H1 (cell line): Measurements from ENCODE around the gene MRPL27. TPM values are rescaled to one million over a fixed set of nuclear protein-coding genes. Genes with fewer than 3 reads are reported as not detected.

ENCODE experiments used
- CTCF ChIA-PET: fragments of 300-600 bp; sonication (Branson Sonifier 250); formaldehyde crosslinking; loops from one replicate; lab custom pipeline; 2021; ENCODE audit not compliant: partially characterized antibody; lab: Charles Lee
- POLR2A ChIA-PET: fragments of 300-600 bp; sonication (Branson Sonifier 250); formaldehyde crosslinking; loops from one replicate; lab custom pipeline; 2021; ENCODE audit warnings: inconsistent platforms; ENCODE audit not compliant: partially characterized antibody; lab: Charles Lee
- DNase-seq, 2 experiments: peaks; one replicate each; pipeline versions ENCODE4 v3.0.0 to v3.0.0-alpha.2; 2010 to 2022; ENCODE audit warnings: low spot score in 2 of 2, low read depth in 1 of 2, mixed read lengths in 1 of 2
- FAIRE-seq: peaks from 2 replicates; lab custom pipeline; 2011; peaks lifted over from hg19 to GRCh38; lab: Jason Lieb, UNC
- H2AFZ ChIP-seq: 2 replicates; pipeline ENCODE4 v1.8.1; 2012; ENCODE audit warnings: low read length, inconsistent platforms
- H2AK5ac ChIP-seq: 2 replicates; pipeline ENCODE4 v1.6.1; 2013; ENCODE audit warnings: low read depth, low read length
- H2BK120ac ChIP-seq: replicated peaks from 2 replicates; pipeline ENCODE3; 2013; ENCODE audit warnings: low read depth, low read length, inconsistent platforms
- H2BK12ac ChIP-seq: 2 replicates; pipeline ENCODE4 v1.6.1; 2013; ENCODE audit warnings: low read depth, low read length
- H2BK15ac ChIP-seq: 2 replicates; pipeline ENCODE4 v1.6.1; 2013; ENCODE audit warnings: low read length
- H2BK20ac ChIP-seq: 2 replicates; pipeline ENCODE4 v1.6.1; 2013; ENCODE audit warnings: low read length
- H2BK5ac ChIP-seq: 2 replicates; pipeline ENCODE4 v1.6.1; 2013; ENCODE audit warnings: low read depth, low read length
- H3K14ac ChIP-seq: 2 replicates; pipeline ENCODE4 v1.6.1; 2013; ENCODE audit warnings: inconsistent platforms; ENCODE audit not compliant: insufficient read length
- H3K18ac ChIP-seq: 2 replicates; pipeline ENCODE4 v1.6.1; 2013; ENCODE audit warnings: low read length; ENCODE audit errors: extremely low read depth
- H3K23ac ChIP-seq: 2 replicates; pipeline ENCODE4 v1.6.1; 2013; ENCODE audit warnings: inconsistent platforms; ENCODE audit not compliant: insufficient read length
- H3K23me2 ChIP-seq: 2 replicates; pipeline ENCODE4 v1.6.1; 2013; ENCODE audit warnings: low read depth, low read length
- H3K27ac ChIP-seq: 2 replicates; pipeline ENCODE4 v1.6.1; 2011; ENCODE audit warnings: low read depth, low read length, inconsistent platforms
- H3K27me3 ChIP-seq, 4 experiments: replicated peaks in 1 of 4; 1 replicate in 1 of 4; 2 replicates in 3 of 4; pipeline versions ENCODE4 v1.6.1 to v1.8.1; 2011 to 2013; ENCODE audit warnings: low read length in 3 of 4, mild to moderate bottlenecking in 3 of 4, inconsistent platforms in 2 of 4, mixed read lengths in 2 of 4, moderate library complexity in 1 of 4; ENCODE audit not compliant: control insufficient read depth in 3 of 4, insufficient read depth in 3 of 4; ENCODE audit errors: extremely low read depth in 1 of 4
- H3K36me3 ChIP-seq, 4 experiments: 2 replicates each; pipeline versions ENCODE4 v1.6.1 to v1.8.1; 2011 to 2013; ENCODE audit warnings: mild to moderate bottlenecking in 4 of 4, low read length in 3 of 4, moderate library complexity in 2 of 4, control low read depth in 1 of 4, inconsistent platforms in 1 of 4; ENCODE audit not compliant: insufficient read depth in 4 of 4, control insufficient read depth in 2 of 4
- H3K4ac ChIP-seq: replicated peaks from 2 replicates; pipeline ENCODE3; 2013; ENCODE audit warnings: low read length, low read depth, mixed read lengths, inconsistent platforms; ENCODE audit not compliant: insufficient read length
- H3K4me1 ChIP-seq, 4 experiments: replicated peaks in 1 of 4; 1 replicate in 1 of 4; 2 replicates in 3 of 4; pipeline versions ENCODE4 v1.6.1 to v1.8.1; 2011 to 2013; ENCODE audit warnings: low read length in 3 of 4, inconsistent platforms in 2 of 4, mixed read lengths in 1 of 4; ENCODE audit not compliant: insufficient read depth in 4 of 4, control insufficient read depth in 3 of 4
- H3K4me2 ChIP-seq, 2 experiments: 2 replicates each; pipeline versions ENCODE4 v1.6.1 to v1.8.1; 2011 to 2013; ENCODE audit warnings: low read depth in 2 of 2, low read length in 2 of 2, control low read depth in 1 of 2, inconsistent platforms in 1 of 2, mild to moderate bottlenecking in 1 of 2; ENCODE audit not compliant: insufficient read depth in 1 of 2
- H3K4me3 ChIP-seq, 4 experiments: fragments of 200-600, 300-600 bp in 1 of 4; sonication (generic), shearing (Covaris generic), sonication (Bioruptor Twin) in 1 of 4; 2 replicates each; pipeline versions ENCODE4 v1.5.1 to v1.8.1; 2011 to 2016; ENCODE audit warnings: low read length in 4 of 4, low read depth in 3 of 4, control low read depth in 2 of 4, inconsistent platforms in 2 of 4, mild to moderate bottlenecking in 2 of 4, mixed read lengths in 1 of 4, moderate library complexity in 1 of 4; ENCODE audit not compliant: insufficient read depth in 2 of 4; ENCODE audit errors: extremely low read depth in 1 of 4
- H3K56ac ChIP-seq: replicated peaks from 2 replicates; pipeline ENCODE3; 2013; ENCODE audit warnings: low read depth, mild to moderate bottlenecking, mixed read lengths, low read length, inconsistent platforms; ENCODE audit not compliant: insufficient read length
- H3K79me1 ChIP-seq: 2 replicates; pipeline ENCODE4 v1.6.1; 2013; ENCODE audit warnings: low read depth, low read length, control low read depth
- H3K79me2 ChIP-seq, 2 experiments: 2 replicates each; pipeline versions ENCODE4 v1.6.1 to v1.8.1; 2012 to 2013; ENCODE audit warnings: low read length in 2 of 2, mild to moderate bottlenecking in 2 of 2, inconsistent platforms in 1 of 2; ENCODE audit not compliant: insufficient read depth in 2 of 2, control insufficient read depth in 1 of 2
- H3K9ac ChIP-seq, 4 experiments: replicated peaks in 1 of 4; 1 replicate in 1 of 4; 2 replicates in 3 of 4; pipeline versions ENCODE4 v1.6.1 to v1.8.1; 2011 to 2013; ENCODE audit warnings: low read depth in 3 of 4, low read length in 3 of 4, control low read depth in 2 of 4, mild to moderate bottlenecking in 2 of 4, moderate library complexity in 2 of 4, inconsistent platforms in 1 of 4; ENCODE audit errors: extremely low read depth in 1 of 4
- H3K9me3 ChIP-seq, 2 experiments: 2 replicates each; pipeline versions ENCODE4 v1.6.1 to v1.8.1; 2012 to 2013; ENCODE audit warnings: mild to moderate bottlenecking in 2 of 2, moderate library complexity in 2 of 2, control low read depth in 1 of 2, inconsistent platforms in 1 of 2, low read depth in 1 of 2, low read length in 1 of 2, mixed read lengths in 1 of 2; ENCODE audit not compliant: insufficient read depth in 2 of 2
- H4K20me1 ChIP-seq, 2 experiments: replicated peaks in 1 of 2; 2 replicates each; pipeline versions ENCODE3 to v1.8.1; 2011 to 2013; ENCODE audit warnings: inconsistent platforms in 2 of 2, low read length in 2 of 2, mild to moderate bottlenecking in 1 of 2; ENCODE audit not compliant: insufficient read depth in 2 of 2, control insufficient read depth in 1 of 2
- H4K5ac ChIP-seq: 2 replicates; pipeline ENCODE4 v1.6.1; 2013; ENCODE audit warnings: low read length, low read depth, mixed read lengths, inconsistent platforms; ENCODE audit not compliant: insufficient read length
- H4K8ac ChIP-seq: 2 replicates; pipeline ENCODE4 v1.8.0; 2013; ENCODE audit warnings: mild to moderate bottlenecking, moderate library complexity, low read length, inconsistent platforms; ENCODE audit not compliant: insufficient read depth; ENCODE audit errors: extremely low read depth
- H4K91ac ChIP-seq: replicated peaks from 2 replicates; pipeline ENCODE3; 2013; ENCODE audit warnings: low read length, mixed read lengths, inconsistent platforms; ENCODE audit not compliant: insufficient read length
- BACH1 ChIP-seq: IDR thresholded peaks from 2 replicates; pipeline ENCODE4 v1.6.1; 2012; ENCODE audit warnings: low read length, improper control_type of control experiment
- CBX8 ChIP-seq: fragments of 300-800, 300-1000 bp; sonication (generic); IDR thresholded peaks from 2 replicates; pipeline ENCODE4 v1.7.1; 2016; ENCODE audit warnings: low read depth, low read length, borderline replicate concordance
- CHD2 ChIP-seq: IDR thresholded peaks from 2 replicates; pipeline ENCODE4 v1.6.1; 2012; ENCODE audit warnings: low read length, improper control_type of control experiment
- GTF2F1 ChIP-seq: IDR thresholded peaks from 2 replicates; pipeline ENCODE4 v1.6.1; 2012; ENCODE audit warnings: low read depth, low read length, improper control_type of control experiment, borderline replicate concordance
- JUND ChIP-seq: IDR thresholded peaks from 2 replicates; pipeline ENCODE4 v1.6.1; 2011; ENCODE audit warnings: mild to moderate bottlenecking, improper control_type of control experiment, low read length
- KDM4A ChIP-seq: IDR thresholded peaks from one replicate; pipeline ENCODE4 v1.7.1; 2012; ENCODE audit warnings: low read depth, mild to moderate bottlenecking, moderate library complexity, low read length, inconsistent platforms; ENCODE audit not compliant: severe bottlenecking
- NRF1 ChIP-seq: IDR thresholded peaks from 2 replicates; pipeline ENCODE4 v1.6.1; 2011; ENCODE audit warnings: mild to moderate bottlenecking, low read depth, low read length, improper control_type of control experiment
- POLR2A ChIP-seq, 2 experiments: IDR thresholded peaks; 1 replicate in 1 of 2; 2 replicates in 1 of 2; pipeline ENCODE4 v1.6.1; 2011; ENCODE audit warnings: low read depth in 2 of 2, low read length in 2 of 2, mild to moderate bottlenecking in 2 of 2; ENCODE audit errors: control extremely low read depth in 1 of 2
- POLR2AphosphoS5 ChIP-seq: IDR thresholded peaks from 2 replicates; pipeline ENCODE4 v1.6.1; 2011; ENCODE audit warnings: low read depth, low read length
- SP1 ChIP-seq: IDR thresholded peaks from 2 replicates; pipeline ENCODE4 v1.6.1; 2011; ENCODE audit warnings: low read depth, low read length
- TEAD4 ChIP-seq: IDR thresholded peaks from 2 replicates; pipeline ENCODE4 v1.6.1; 2012; ENCODE audit warnings: low read depth, low read length, inconsistent platforms, mixed read lengths
- WGBS, 2 experiments: shearing (Covaris generic) in 1 of 2; methylation state at CpG; one replicate each; pipeline versions ENCODE4 v1.1.6 to v1.1.7; 2013 to 2015; ENCODE audit warnings: low lambda C conversion rate in 2 of 2, mixed read lengths in 2 of 2, inconsistent platforms in 1 of 2, low coverage in 1 of 2, missing lambda C conversion rate in 1 of 2; ENCODE audit not compliant: insufficient replicate concordance in 2 of 2, insufficient coverage in 1 of 2, insufficient read length in 1 of 2; ENCODE audit errors: extremely low coverage in 1 of 2, missing lambda C conversion rate in 1 of 2; 5-methylcytosine and 5-hydroxymethylcytosine counted together
- polyA plus RNA-seq, 7 experiments: library from polyadenylated mRNA; depleted of rRNA in 3 of 7; stranded (reverse) in 5 of 7; unstranded in 2 of 7; fragments of >200 nt in 5 of 7; fragments of 200-250 nt in 2 of 7; gene quantifications; 1 replicate in 5 of 7; 2 replicates in 1 of 7; 4 replicates in 1 of 7; pipeline versions ENCODE4 v1.2.1 to v1.2.3, GENCODE V29; 2011 to 2013; ENCODE audit warnings: missing spikeins in 2 of 7, mixed read lengths in 2 of 7
- total RNA-seq: library from RNA; stranded (reverse); fragmentation: NEBNext Ultra II Directional; extraction: Animal tissue kit (Norgen Biotek cat#: 25700); gene quantifications from 2 replicates; pipeline ENCODE4 v1.2.1, GENCODE V29; 2021

The MRPL27 gene
- total and polyA plus RNA-seq, 2 of the 8 experiments (the other 6 are each of a cell fraction or from before 2014, with no cell fraction given): 75.6 to 135 TPM

DNA sequence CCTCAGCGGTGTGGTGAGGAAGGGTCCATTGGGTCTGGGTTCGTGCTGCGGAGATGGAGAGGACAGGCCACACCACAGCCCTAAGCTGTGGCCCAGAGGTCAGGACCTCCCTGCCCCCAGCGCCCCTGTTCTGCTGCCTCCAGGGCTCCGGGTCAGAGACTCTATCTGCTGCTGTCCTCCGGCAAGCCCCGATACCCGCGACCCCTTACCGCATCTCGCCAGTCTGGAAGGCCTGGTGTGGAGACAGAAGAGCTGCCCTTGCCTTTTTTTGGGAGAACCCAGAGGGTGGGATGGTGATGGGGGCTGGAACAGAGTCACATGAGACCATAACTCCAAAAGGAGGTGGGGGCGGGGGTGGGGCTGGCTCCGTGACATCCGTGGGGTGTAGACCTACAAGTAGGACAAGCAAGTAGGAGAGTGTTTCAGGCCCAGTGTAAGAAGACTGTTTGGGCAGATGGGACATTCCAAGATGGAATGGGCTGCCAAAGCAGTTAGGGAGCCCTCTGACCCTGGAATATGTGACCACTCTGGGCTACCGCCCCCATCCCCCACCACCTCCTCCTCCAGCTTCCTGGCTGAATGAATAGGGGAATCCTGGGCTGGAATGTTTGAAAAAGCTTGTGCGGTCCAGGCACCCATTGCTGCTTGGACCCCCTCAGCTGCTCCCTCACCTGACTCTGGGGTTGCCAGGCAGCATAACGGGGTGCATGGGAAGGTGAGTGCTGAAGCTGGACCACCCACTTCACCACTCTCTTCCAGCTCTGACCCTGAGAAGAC is 25.7 kb downstream of the MRPL27 start:
- Histone ChIP-seq H3K4me3 (peak overlapping the region; percentile 81 to 93 (median 88)), H3K27me3 (peaks cover 0 to 9% (median 5%) of the 10 kb centered on the region in 4 experiments; a peak in 4 of 7 replicates), H3K18ac (peak overlapping the region; percentile 51), H3K4me1 (peaks cover 4 to 17% (median 11%) of the 10 kb centered on the region in 4 experiments), H3K56ac (no peak overlapping the region), H3K9ac (peak overlapping the region in 3 of 4 experiments; percentile 66 to 83 (median 72); a peak in 6 of 7 replicates), H3K23me2 (peaks cover 17% of the 10 kb centered on the region), H2AK5ac (peak overlapping the region; percentile 65; the same call in 1 of the 2 replicates), H4K91ac (peak overlapping the region; percentile 34), H2BK12ac (no peak overlapping the region), H3K4me2 (peak overlapping the region; percentile 91 to 95), H4K5ac (no peak overlapping the region), H4K8ac (no peak overlapping the region; the same call in 1 of the 2 replicates), H3K79me1 (peaks cover 20% of the 10 kb centered on the region), H4K20me1 (peaks cover 2 to 21% of the 10 kb centered on the region in 2 experiments), H2AFZ (no peak overlapping the region), H2BK5ac (peak overlapping the region; percentile 72; the same call in 1 of the 2 replicates), H3K23ac (no peak overlapping the region), H3K79me2 (peaks cover 0 to 25% of the 10 kb centered on the region in 2 experiments; a peak in 2 of 4 replicates), H3K27ac (no peak overlapping the region), H3K4ac (peak overlapping the region; percentile 65), H2BK15ac (peak overlapping the region; percentile 46; the same call in 1 of the 2 replicates), H3K14ac (no peak overlapping the region), H2BK20ac (0 out of 2 replicates have a peak overlapping the region, but pooled peaks have one; percentile 7), H3K36me3 (0 out of 8 replicates have a peak, but pooled peaks cover 0 to 4% (median 0%) of the 10 kb centered on the region in 4 experiments), H2BK120ac (no peak overlapping the region), H3K9me3 (no peaks in the 10 kb centered on the region)
- POLR2A ChIA-PET: interaction anchor here (0.6 to 12.4 kb wide), 10 partner anchors 15 to 201 kb away, joined by 3 to 135 read pairs (median 3); partner anchors contain the start of gene LRRC59
- FAIRE-seq: no peak
- TF ChIP-seq CBX8 (no peak), KDM4A (no peak), SP1 (peak; percentile 49; the same call in 1 of the 2 replicates), JUND (no peak), CHD2 (no peak), POLR2AphosphoS5 (peak; percentile 31; the same call in 1 of the 2 replicates), TEAD4 (peak; percentile 74), NRF1 (no peak), GTF2F1 (no peak), BACH1 (no peak), POLR2A (IDR thresholded peaks at IDR 0.05; ENCODE audit: control extremely low read depth in 1 of 2, low read depth in 2 of 2, low read length in 2 of 2) (0 out of 3 replicates have a peak, but pooled peaks of 1 of the 2 experiments have one; percentile 35)
- peak in 1 of 2 experiments; percentile 57 for DNase-seq
- WGBS, 2 experiments: 16% methylated on average over 13 of the region's 17 CpGs; no CpG with 5 or more reads in 1 of the 2 experiments
- CTCF ChIA-PET: interaction anchor here (1.1 to 4.0 kb wide), 6 partner anchors 13 to 147 kb away, joined by 3 to 58 read pairs (median 4); partner anchors contain the start of gene LRRC59
